T-helper 17 cell (primary cell): ENCODE measurements around the gene HOXA9. TPM values are rescaled to one million over a fixed set of nuclear protein-coding genes. Genes with fewer than 3 reads are reported as not detected.

ENCODE experiments used
- ATAC-seq: fragments of 150-1000 bp; cut with Tn5 transposase; 2 replicates; pipeline ENCODE4 v1.10.0; 2021; ENCODE audit warnings: mild to moderate bottlenecking, moderate library complexity
- DNase-seq, 3 donors: peaks; one replicate each; pipeline versions ENCODE4 v3.0.0 to v3.0.0-alpha.2; 2020 to 2021
- H3K9me3 ChIP-seq: one replicate; pipeline ENCODE4 v1.7.0; 2013; ENCODE audit warnings: low read length, mild to moderate bottlenecking; ENCODE audit not compliant: control insufficient read depth, poor library complexity, severe bottlenecking
- H3K27ac Mint-ChIP-seq: one replicate; pipeline ENCODE4 v1.8.0; 2022; ENCODE audit warnings: mild to moderate bottlenecking, moderate library complexity, mixed read lengths
- H3K27me3 Mint-ChIP-seq: one replicate; pipeline ENCODE4 v1.8.0; 2022; ENCODE audit warnings: mixed read lengths
- H3K36me3 Mint-ChIP-seq: one replicate; pipeline ENCODE4 v1.8.0; 2022; ENCODE audit warnings: low read depth, mixed read lengths
- H3K4me1 Mint-ChIP-seq: one replicate; pipeline ENCODE4 v1.8.0; 2022; ENCODE audit warnings: mild to moderate bottlenecking, mixed read lengths
- H3K4me3 Mint-ChIP-seq: one replicate; pipeline ENCODE4 v1.8.0; 2022; ENCODE audit warnings: mild to moderate bottlenecking, moderate library complexity, mixed read lengths
- total RNA-seq, 4 donors: library from RNA in 2 of 4; stranded (reverse) in 2 of 4; gene quantifications; one replicate each; pipeline ENCODE4 v1.2.3 and lab custom pipeline; 2022 to 2026

Gene HOXA9
- total RNA-seq, 2 donors from 2014 or later, result not detected

DNA sequence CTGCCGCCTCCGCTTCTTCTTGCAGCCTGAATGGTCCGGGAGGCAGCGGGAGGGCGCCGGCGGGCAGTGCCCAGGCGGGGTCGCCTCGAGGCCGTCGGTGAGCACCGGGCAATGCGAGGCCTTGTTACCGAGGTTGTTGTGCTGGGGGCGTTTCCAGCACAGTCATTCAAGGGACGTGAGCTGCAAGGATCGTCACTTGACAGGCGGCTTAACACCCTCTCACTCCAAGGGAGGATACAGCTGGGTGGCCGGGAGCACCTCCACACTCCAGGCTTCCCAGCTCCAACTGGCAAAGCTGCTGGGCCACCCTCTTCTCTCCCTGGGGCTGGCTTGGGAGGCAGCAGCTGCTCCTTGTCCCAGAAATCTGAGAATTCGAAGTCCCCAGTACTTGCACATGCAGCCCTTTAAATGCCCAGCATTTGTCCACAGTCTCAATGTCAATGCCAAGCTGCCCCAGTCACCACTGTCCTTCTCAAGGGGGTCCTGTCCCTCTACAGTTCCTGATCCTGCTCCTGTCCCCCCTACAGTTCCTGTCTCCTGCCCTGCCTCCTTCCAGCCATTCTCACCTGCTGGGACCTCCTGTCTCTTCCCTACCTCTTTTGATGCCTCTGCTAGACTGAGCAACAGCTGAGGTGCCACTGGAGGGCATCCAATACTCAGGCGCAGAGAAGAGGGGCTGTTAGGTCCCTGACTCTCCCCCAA lies 24.1 kb upstream of the HOXA9 start:
- Mint-ChIP-seq H3K27me3 (peaks cover 91% of the 10 kb centered on the region), H3K27ac (peak overlapping the region; percentile 8), H3K4me1 (peaks cover 33% of the 10 kb centered on the region), H3K36me3 (peaks cover 4% of the 10 kb centered on the region), H3K4me3 (peak overlapping the region; percentile 85)
- DNase-seq, result peak in 1 of 3 donors; percentile 5
- peaks cover 3% of the 10 kb centered on the region for H3K9me3 ChIP-seq
- no peak for ATAC-seq

- H3K9me3 ChIP-seq, result peaks cover 3% of the 10 kb centered on the region
- H3K4me3 Mint-ChIP-seq, result peak overlapping the region; percentile 85
- H3K27me3 Mint-ChIP-seq, result peaks cover 90% of the 10 kb centered on the region
- peaks cover 4% of the 10 kb centered on the region for H3K36me3 Mint-ChIP-seq
- DNase-seq, result peak in 1 of 3 donors; percentile 7
- peaks cover 36% of the 10 kb centered on the region for H3K4me1 Mint-ChIP-seq
- H3K27ac Mint-ChIP-seq, result peak overlapping the region; percentile 63
- peak; percentile 32 for ATAC-seq
These were observed 23.3 kb upstream of the HOXA9 start for GRCh38 chr7:27188386-27189294.

DNA sequence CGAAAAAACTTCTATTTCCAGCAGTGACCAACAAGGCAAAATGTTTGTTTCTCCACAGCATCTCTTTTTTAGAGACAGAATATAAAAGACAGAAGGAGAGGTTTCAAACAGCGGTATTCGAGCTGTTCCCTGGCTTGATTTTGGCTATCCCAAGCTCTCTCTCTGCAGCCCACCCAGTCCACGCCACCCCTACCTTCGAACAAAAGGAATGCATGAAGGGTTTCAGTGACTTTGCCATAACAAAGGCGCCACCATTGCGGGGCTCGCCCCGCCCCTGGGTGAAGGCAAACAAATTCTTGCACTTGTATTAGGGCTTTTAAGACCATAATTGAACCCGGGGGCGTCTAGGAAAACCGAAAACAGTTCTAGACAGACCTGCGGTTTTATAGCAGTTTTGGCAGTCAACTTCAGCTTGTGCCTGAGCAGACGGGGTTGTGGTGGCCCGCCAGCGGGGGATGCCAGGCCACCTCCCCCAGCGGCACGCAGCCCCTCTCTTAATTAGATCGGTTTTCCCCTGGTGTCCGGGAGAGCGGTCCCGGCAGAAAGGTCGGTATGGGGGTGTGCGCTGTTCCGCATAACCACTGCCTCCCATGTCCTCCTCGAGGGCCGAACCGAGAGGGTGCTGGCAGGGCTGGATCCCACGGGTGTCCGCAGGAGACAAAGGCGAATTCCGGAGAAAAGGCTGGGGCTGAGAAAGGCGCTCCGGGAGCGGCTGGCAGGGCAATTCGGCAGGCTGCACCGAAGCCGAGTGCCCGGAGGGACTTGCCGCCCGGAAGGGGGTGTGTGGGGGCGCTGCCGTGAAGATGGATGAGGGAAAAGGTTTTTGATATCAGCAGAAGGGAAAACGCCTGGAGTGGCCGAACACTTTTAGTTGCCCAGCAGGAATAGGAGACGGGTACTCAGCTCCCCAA lies 22.4 kb upstream of the HOXA9 start:
- peak overlapping the region; percentile 85 for H3K4me3 Mint-ChIP-seq
- H3K4me1 Mint-ChIP-seq, result peaks cover 36% of the 10 kb centered on the region
- DNase-seq (peak in 1 of 3 donors; percentile 7), ATAC-seq (no peak)
- H3K9me3 ChIP-seq, result peaks cover 3% of the 10 kb centered on the region
- peaks cover 4% of the 10 kb centered on the region for H3K36me3 Mint-ChIP-seq
- H3K27ac Mint-ChIP-seq, result peak overlapping the region; percentile 69
- H3K27me3 Mint-ChIP-seq, result peaks cover 90% of the 10 kb centered on the region

- no peak for DNase-seq
- peaks cover 89% of the 10 kb centered on the region for H3K27me3 Mint-ChIP-seq
- H3K27ac Mint-ChIP-seq, result peak overlapping the region; percentile 69
- H3K4me1 Mint-ChIP-seq, result peaks cover 32% of the 10 kb centered on the region
- no peak for ATAC-seq
- H3K4me3 Mint-ChIP-seq, result peak overlapping the region; percentile 7
- peaks cover 3% of the 10 kb centered on the region for H3K9me3 ChIP-seq
- peaks cover 4% of the 10 kb centered on the region for H3K36me3 Mint-ChIP-seq
These were observed 21.5 kb upstream of the HOXA9 start for GRCh38 chr7:27186668-27187474.

GRCh38 chr7:27185854-27186667 lies 20.7 kb upstream of the HOXA9 start:
- peaks cover 3% of the 10 kb centered on the region for H3K9me3 ChIP-seq
- Mint-ChIP-seq H3K4me1 (peaks cover 30% of the 10 kb centered on the region), H3K27me3 (peaks cover 81% of the 10 kb centered on the region), H3K36me3 (peaks cover 4% of the 10 kb centered on the region), H3K4me3 (peak overlapping the region; percentile 60), H3K27ac (peak overlapping the region; percentile 39)
- DNase-seq (peak in 1 of 3 donors; percentile 7), ATAC-seq (no peak)

- no peak for ATAC-seq
- Mint-ChIP-seq H3K27ac (peak within 1 kb of the TSS; percentile 73), H3K27me3 (peaks cover 77% of the 10 kb centered on the region), H3K4me3 (peak within 1 kb of the TSS; percentile 85), H3K36me3 (peaks cover 4% of the 10 kb centered on the region), H3K4me1 (peaks cover 32% of the 10 kb centered on the region)
- DNase-seq, result no peak
- H3K9me3 ChIP-seq, result peaks cover 3% of the 10 kb centered on the region
These were observed 19.9 kb upstream of the HOXA9 start, which contains the start of gene HOXA11 for GRCh38 chr7:27185013-27185853. Gene HOXA11, minus strand, starts transcription at chr7:27185232. Its CDS starts 88 bp downstream, at chr7:27185144.

DNA sequence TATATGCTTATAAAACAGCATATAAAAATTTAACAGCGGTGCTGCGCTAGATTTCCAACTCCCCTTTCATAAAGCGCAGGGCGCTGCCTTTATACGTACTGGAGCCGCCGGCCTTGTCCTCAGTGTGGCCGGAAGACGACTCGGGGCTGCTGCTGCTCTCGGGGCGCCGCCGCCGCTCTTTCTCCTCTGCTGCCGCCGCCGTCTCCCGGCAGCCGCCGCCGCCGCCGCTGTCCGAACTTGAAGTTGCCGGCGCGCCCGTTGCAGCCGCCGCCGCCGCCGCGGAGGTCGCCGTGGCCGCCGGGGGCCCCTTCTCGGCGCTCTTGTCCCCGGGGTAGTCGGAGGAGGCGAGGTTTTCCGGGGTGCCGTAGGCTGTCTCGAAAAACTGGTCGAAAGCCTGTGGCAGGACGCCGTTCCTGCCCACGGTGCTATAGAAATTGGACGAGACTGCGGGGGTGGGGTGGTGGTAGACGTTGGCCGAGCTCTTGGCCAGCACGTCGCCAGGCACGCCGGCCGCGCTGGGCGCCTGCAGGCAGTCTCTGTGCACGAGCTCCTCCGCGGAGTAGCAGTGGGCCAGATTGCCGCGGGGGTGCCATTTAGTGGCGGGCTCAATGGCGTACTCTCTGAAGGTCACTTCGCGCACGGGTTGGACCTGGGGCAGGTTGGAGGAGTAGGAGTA lies 19.1 kb upstream of the HOXA9 start:
- ATAC-seq, result no peak
- peak overlapping the region; percentile 73 for H3K27ac Mint-ChIP-seq

DNA sequence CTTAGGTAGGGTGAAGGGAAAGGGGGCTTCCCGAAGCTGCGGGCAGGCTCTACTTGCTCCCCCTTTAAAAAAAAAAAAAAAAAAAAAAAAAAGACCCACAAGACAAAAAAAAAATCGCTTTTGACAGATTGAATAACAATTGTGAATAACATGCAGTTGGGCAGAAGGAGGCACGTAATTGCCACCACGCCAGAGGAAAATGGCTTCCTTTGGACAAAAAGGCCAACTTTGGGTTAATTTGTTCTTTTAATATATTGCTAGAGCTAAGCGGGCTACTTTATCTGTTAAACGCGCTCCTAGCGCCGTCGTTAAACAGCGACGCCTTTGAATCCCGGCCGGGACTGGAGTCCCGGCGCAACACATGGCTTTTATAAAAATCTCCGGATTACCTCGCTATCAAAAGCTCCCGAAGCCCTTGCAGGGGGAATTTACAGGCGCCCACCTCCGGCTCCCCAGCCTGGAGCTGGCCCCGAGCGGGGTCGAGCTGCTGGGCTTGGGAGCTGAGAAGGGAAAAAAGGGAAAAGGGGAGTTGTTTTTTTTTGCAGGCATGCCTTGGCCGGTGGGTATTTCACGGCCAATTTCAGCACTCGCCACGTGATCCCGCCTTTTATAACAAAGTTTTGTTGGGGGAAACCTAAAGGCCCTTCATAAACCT lies 18.5 kb upstream of the HOXA9 start:
- Mint-ChIP-seq H3K36me3 (peaks cover 6% of the 10 kb centered on the region), H3K4me3 (peak overlapping the region; percentile 85), H3K27me3 (peaks cover 77% of the 10 kb centered on the region), H3K4me1 (peaks cover 36% of the 10 kb centered on the region), H3K27ac (peak overlapping the region; percentile 73)
- ATAC-seq (no peak), DNase-seq (no peak)
- H3K9me3 ChIP-seq, result peaks cover 3% of the 10 kb centered on the region

More for the DNA sequence above, 19.1 kb upstream of the HOXA9 start:
- Mint-ChIP-seq H3K36me3 (peaks cover 6% of the 10 kb centered on the region), H3K4me3 (peak overlapping the region; percentile 85), H3K27me3 (peaks cover 77% of the 10 kb centered on the region), H3K4me1 (peaks cover 37% of the 10 kb centered on the region)
- peak in 1 of 3 donors; percentile 10 for DNase-seq
- H3K9me3 ChIP-seq, result peaks cover 3% of the 10 kb centered on the region

GRCh38 chr7:27182861-27183681 lies 17.7 kb upstream of the HOXA9 start:
- Mint-ChIP-seq H3K27me3 (peaks cover 76% of the 10 kb centered on the region), H3K4me3 (peak overlapping the region; percentile 47), H3K36me3 (peaks cover 2% of the 10 kb centered on the region), H3K4me1 (peaks cover 29% of the 10 kb centered on the region), H3K27ac (peak overlapping the region; percentile 73)
- H3K9me3 ChIP-seq, result peaks cover 3% of the 10 kb centered on the region
- no peak for ATAC-seq
- DNase-seq, result peak in 1 of 3 donors; percentile 4
